Hindlimb muscle (tissue), 1 donor: Measurements from ENCODE around the gene TTLL13. TPM values are rescaled to one million over a fixed set of nuclear protein-coding genes. Genes with fewer than 3 reads are reported as not detected.
"Not testable (repeated sequence)": the region's sequence is repeated elsewhere in the genome, so short reads cannot be mapped to it uniquely, and the experiment has no call there.

Experiments used
- DNase-seq: peaks from one replicate; pipeline ENCODE4 v3.0.0-alpha.2; 2013
- polyA plus RNA-seq: library from polyadenylated mRNA; unstranded; fragments of 120-200 nt; gene quantifications from one replicate; pipeline ENCODE4 v1.2.1, GENCODE V29; 2013; ENCODE audit not compliant: insufficient read length

Gene TTLL13
- polyA plus RNA-seq, 1 donor: not detected

DNA sequence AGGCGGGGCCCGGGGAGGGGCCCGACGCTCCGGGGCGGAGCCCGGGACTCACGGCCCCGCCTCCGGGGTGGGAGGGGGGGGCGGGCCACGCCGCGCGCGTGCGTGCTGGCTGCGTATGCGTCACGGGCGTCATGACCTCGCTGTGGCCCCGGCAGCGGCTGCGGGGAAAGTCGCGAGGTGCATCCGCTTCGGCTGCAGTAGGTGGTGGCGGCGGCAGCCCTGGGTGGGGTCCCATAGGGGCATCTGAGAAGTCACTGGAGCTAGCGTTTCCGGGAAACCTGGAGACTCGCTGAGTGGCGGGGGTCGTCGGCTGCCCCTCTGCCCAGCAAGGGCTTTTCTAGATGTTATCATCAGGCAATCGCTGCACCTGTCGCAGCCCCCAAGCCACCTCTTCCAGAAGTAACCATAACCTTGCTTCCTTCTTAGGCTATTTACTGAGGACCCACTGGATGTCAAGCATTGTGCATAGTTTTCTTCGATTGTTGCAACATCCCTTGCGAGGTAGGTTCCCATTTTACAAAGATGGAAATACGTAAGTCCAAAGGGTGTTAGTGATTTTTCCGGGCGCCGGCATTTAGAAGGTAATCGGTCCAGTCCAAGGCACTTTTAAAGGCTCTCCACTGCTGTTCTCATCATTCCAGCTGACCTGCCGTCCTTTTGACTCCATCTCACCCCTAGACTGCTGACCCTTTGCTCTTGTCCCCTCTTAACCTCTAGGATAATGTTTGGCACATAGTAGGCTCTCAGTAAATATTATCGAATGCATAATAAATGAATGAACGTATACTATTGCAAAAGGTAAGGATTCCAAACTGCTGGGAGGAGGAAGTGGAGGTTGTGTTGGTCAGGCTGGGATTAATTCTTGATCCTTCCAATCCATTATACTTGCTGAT is 15.0 kb upstream of the TTLL13 start, which contains the start of gene GDPGP1:
Gene GDPGP1 (plus strand): TSS at position 114 of the 893 bp plus-strand sequence. CDS start 6,700 bp downstream, outside the sequence.
- no peak for DNase-seq

DNA sequence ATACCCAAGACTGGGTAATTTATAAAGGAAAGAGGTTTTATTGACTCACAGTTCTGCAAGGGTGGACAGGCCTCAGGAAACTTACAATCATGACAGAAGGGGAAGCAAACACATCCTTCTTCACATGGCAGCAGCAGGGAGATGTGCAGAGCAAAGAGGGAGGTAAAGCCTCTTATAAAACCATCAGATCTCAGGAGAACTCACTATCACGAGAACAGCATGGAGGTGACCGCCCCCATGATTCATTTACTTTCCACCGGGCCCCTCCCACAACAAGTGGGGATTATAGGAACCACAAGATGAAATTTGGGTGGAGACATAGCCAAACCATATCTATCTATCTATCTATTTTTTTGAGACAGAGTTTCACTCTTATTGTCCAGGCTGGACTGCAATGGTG is 10.0 kb upstream of the TTLL13 start:
- DNase-seq: no peak

DNA sequence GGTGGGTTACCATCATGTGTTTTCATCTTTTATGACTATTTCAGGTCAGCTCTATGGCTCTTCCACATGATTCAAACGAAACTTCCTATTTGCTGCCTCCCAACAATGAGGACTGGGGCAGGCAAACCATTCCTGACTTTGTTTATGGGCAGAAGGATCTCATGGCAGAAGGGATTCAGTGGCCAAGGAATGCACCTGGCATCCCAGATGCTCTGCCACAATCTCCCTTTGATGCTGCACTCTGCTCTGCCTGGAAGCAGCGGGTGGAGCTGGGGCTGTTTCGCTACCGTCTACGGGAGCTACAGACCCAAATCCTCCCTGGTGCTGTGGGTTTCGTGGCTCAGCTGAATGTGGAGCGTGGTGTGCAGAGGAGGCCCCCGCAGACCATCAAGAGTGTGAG is 8.5 kb upstream of the TTLL13 start:
- no peak for DNase-seq

DNA sequence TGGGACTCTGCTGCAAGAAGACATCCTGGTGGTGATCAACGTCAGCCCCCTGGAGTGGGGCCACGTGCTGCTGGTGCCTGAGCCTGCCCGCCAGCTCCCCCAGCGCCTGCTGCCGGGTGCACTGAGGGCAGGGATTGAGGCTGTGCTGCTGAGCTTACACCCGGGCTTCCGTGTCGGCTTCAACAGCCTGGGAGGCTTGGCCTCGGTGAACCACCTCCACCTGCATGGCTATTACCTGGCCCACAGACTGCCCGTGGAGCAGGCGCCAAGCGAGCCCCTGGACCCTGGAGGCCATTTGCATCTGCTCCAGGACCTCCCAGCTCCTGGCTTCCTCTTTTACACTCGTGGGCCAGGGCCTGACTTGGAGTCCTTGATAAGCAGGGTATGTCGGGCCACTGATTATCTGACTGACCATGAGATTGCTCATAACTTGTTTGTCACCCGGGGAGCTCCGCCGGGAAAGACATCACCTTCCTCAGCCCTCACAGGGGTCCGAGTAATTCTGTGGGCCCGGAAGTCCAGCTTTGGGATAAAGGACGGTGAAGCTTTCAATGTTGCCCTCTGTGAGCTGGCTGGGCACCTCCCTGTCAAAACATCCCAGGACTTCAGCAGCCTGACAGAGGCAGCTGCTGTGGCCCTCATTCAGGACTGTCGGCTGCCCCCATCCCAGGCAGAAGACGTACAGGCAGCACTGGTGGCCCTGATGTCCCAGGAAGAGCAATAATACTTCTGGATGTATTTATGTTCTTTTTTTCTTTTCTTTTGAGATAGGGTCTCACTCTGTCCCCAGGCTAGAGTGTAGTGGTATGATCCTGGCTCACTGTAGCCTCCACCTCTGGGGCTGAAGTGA is 7.8 kb upstream of the TTLL13 start:
- DNase-seq: no peak

DNA sequence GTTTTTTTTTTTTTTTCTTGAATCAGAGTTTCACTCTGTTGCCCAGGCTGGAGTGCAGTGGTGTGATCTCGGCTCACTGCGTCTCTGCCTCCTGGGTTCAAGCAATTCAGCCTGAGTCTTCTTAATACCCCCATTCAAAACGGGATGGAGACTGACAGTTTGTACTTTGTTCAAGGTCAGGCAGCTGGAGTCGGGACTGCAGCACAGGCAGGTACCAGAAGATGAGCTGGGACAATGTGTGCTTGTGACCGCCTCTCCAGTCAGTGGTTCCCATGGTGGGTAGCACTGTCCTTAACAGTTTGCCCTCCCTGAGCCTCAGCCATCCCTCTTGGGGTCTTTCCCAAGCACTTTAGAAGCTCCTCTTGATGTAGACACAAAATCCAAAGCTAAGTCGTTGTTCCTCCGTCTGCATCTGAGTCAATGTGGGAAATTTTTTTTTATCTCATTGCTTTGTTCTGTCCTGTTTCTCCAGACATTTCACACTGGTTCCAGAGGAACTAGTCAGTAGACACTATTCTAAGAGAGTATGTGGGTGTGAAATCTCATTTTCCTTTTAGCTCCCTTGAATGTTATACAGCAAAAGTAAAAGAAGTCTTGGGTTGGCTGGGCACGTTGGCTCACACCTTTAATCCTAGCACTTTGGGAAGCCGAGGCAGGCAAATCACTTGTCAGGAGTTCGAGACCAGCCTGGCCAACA is 5.3 kb upstream of the TTLL13 start:
- DNase-seq: no peak

DNA sequence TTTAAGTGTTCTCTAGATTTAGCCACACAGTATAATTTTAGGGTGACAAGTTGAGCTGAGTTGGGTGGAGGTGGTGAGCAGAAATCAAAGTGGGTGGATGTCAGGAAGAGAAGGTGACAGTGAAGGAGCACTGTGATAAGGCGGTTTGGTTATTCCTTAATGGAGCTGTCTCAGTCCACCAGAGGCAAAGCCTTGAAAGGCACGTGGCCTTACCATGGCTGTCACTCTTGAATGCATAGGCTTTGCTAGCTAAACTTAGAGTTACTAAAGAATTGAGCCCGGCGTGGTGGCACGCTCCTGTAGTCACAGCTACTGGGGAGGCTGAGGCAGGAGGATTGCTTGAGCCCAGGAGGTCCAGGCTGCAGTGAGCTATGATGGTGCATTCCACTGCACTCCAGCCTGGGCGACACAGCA is 560 bp upstream of the TTLL13 start:
- no peak for DNase-seq

DNA sequence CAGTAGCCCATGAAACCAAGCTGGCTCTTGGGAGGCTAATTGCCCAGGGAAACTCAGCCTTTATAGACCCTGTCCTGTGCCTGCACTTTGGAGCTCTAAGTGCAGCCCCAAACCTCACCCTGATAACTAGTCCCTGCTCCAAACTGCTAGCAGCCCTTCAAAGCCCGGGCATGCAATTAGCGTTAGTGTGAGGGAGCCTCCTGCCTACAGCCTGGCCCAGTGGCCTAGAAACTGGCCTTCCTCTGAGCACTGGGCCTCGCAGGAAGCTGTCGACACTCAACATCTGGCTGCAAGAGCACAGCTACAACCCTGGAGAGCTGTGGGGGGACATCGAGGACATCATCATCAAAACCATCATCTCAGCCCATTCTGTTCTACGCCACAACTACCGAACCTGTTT is 8.4 kb downstream of the TTLL13 start:
- no peak for DNase-seq

DNA sequence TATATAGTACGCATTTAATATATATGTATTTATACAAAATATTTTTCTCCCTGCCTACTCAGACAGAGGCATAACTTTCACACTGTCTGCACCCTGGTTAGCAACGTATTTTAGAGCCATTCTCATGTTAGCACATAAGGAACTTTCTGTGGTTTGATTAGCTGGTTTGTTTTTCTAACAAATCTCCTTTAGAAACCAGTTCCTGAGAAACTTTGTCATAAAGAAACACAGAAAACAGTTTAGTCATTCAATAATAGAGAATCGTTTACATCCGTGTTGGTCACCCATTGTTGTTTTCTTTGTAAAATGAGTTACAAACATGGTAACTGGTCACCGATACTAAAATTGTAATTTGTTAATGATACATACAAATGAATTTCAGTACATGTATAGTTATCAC is 10.2 kb downstream of the TTLL13 start:
- DNase-seq: no peak

DNA sequence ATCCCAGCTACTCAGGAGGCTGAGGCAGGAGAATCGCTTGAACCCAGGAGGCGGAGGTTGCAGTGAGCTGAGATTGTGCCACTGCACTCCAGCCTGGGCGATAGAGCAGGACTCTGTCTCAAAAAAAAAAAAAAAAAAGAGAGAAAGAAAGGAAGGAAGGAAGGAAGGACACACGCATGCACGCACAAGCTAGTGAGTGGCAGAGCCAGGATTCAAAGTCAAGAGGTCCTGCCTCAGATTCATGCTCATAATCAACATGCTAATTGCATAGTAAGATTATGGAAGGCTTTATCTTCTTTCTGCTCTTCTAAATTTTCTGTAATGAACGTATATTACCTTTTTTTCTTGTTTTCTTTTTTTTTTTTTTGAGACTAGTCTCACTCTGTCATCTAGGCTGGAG is 11.4 kb downstream of the TTLL13 start:
- not testable (repeated sequence) for DNase-seq

DNA sequence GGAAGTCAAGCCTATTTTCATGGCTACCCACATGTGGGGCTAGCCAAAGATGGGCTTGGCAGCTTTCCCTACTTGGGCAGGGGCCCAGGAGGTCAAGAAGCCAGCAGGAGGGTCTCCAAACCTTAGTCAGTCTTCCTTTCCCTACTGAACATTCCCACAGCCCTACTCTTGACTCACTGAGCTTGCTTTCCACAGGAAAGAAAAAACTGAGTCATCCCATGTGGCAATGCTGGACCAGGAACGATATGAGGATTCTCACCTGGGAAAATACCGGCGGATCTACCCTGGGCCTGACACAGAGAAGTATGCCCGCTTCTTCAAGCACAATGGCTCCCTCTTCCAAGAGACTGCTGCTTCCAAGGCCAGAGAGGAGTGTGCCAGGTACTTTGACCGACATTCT is 12.5 kb downstream of the TTLL13 start:
- no peak for DNase-seq

DNA sequence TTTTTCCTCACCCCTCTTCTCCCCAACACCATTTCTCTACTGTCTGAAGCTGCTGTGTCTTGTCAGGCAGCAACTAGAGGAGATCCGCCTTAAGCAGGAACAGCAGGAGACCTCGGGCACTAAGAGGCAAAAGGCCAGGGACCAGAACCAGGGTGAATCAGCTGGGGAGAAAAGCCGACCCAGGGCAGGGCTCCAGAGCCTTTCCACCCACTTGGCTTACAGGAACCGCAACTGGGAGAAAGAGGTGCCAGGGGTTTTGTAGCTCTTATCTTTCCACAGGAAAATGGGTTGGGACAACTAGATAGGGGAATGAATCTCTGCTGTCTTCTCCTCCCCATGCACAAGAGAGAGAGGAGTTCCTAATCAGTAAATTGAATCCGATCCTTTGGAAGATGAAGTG is 13.1 kb downstream of the TTLL13 start:
- no peak for DNase-seq

DNA sequence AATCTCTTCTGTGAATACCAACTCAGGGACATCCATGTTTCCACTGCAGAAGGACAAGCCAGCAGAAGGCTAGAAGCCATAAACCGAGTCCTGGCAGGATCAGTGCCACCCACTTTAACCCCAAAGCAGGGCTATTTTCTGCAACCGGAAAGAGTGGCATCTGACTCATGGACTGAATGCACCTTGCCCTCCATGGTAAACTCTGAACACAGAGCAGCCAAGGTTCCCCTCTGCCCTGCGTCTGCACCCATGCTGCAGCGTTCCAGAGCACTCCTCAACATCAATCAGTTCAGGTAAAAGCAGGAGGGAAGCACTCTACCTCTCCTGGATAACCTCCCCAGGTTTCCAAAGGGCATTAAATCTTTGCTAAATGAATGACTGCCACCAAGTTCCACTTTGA is 15.3 kb downstream of the TTLL13 start:
- no peak for DNase-seq

DNA sequence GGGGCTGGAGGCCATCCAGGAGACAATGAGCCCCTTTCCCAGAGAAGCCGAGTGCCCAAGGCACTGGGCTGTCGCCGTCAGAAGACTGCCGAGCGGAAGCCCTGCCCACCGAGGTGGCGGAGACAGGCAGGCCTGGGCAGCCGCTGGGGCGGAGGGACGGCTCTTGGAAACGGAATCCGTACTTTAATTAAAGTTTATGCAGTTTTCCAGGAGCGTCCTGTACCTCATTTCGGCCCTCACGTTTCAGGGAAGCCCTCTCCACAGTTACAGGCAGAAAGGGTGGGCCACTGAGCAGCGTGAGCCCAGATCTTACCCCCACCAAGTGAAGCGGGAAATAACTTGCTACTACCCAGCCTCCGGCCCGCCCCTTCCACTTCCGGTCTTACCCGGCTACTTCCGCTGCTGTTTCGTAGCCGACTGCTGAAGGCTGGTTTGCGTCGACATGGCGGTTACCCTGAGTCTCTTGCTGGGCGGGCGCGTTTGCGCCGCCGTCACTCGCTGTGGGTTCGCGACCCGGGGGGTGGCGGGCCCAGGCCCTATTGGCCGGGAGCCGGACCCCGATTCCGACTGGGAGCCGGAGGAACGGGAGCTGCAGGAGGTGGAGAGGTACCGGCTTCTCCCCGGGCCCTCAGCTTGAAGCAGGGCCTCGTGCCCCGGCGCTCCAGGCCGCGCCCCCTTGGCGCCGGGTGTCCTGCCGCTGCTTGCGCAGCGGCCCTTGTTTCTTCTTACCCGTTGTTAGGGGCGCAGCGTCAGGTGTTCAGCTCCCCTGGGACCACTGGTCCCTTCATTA is 16.1 kb downstream of the TTLL13 start, which contains the start of gene NGRN:
Gene NGRN (plus strand): TSS at position 402 of the 790 bp plus-strand sequence. CDS start 41 bp downstream, at position 443.
- DNase-seq: peak; percentile 93

DNA sequence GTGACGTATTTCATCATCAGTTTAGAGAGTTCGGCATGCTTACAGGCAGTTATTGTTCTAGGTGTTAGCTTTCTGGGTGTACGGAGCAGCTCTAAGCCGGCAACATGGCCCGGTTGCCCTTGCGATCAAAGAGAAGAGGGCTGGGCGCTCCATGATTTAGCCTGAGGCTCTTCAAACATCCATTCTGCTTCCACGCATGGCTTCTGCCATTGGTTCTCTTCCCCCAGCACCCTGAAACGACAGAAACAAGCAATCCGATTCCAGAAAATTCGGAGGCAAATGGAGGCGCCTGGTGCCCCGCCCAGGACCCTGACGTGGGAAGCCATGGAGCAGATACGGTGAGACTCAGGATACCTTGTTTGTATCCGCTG is 16.7 kb downstream of the TTLL13 start:
- no peak for DNase-seq

DNA sequence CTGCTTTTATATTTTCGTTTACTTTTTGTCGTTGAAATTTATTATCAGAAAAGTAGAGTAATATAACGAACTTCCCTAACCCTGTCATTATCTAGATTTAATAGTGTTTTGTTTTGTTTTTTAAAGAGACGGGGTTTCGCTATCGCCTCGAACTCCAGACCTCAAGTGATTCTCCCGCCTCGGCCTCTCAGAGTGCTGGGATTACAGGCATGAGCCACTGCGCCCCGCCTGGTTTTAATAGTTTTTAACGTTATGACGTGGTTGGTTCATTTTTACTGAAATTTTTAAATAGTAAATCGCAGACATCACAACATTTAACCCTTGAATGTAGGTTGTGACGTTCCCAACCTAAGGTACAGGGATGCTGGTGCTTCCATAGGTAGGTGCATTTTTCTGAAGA is 17.1 kb downstream of the TTLL13 start:
- DNase-seq: no peak

DNA sequence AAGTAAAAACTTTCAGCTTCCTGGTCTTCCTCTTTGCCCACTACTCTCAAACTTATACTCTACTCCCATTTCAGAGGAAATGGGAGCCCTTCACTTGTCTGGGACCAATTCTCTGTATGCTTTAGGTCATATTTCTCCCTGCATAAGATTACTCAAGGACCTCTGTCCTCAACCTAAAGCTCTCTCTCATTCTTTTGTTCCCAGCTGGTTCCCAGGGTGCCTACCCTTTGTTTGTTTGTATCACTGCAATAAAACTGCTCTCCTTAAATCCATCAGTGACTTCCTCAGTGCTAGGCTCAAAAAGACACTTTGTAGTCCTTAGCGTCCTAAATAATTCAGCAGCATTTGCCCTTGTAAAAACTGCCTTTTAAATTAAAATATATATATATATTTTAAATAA is 19.1 kb downstream of the TTLL13 start:
- DNase-seq: no peak

DNA sequence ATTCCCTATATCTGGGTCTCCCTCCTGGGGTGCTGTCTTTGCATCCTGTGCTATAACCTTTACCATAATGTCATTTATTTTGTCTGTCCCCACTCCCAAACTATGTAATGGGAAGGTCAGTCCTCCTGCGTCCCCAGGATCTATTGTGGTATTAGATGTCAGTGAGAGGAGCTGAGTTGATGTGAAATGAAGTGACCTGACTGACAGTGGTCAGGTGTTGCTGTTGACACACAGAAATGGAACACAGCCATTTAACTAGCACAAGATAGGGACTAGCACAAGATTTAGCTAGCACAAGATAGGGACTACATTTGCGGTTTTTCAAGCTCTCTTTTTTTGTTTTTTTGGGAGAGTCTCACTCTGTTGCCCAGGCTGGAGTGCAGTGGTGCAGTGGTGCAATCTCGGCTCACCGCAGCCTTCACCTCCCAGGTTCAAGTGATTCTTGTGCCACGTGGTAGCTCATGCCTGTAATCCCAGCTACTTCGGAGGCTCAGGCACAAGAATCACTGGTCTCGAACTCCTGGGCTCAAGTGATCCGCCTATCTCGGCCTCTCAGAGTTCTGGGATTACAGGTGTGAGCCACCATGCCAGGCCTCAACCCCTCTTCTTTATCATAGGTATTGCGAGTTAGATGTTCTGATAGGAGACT is 21.3 kb downstream of the TTLL13 start:
- DNase-seq: no peak

DNA sequence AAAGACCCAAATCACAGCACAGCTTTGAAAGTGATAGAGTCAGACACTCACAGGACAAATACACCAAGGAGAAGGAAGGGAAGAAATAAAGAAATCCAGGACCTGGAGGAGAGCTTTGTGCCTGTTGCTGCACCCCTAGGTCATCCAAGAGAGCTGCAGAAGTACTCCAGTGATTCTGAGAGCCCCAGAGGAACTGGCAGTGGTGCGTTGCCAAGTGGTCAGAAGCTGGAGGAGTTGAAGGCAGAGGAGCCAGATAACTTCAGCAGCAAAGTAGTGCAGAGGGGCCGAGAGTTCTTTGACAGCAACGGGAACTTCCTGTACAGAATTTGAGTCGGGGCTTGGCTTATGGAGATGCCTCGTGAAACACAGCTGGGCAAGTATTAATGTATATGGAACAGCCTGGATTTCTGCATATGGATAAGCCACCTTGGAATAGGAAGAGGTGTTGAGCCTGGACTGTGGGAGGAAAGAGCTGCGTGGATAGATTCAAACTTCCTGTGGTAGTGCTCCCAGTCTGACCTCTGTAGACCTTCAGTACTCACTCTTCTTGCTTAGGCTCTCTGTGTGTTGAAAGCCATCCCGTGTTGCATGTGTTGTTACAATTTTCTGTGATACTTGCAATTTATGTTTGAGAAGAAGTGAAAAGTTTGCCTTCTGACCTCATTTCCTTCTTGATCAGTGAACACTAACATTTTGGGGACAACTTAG is 22.3 kb downstream of the TTLL13 start:
- no peak for DNase-seq

DNA sequence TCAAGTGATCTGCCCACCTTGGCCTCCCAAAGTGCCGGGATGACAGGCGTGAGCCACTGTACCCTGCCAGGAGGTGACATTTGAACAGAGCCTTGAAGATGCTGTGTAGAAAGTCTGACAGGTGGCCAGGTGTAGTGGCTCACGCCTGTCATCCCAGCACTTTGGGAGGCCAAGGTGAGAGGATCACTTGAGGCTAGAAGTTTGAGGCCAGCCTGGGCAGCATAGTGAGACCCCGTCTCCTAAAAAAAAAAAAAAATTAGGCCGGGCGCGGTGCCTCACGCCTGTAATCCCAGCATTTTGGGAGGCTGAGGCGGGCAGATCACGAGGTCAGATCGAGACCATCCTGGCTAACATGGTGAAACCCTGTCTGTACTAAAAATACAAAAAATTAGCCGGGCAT is 29.1 kb downstream of the TTLL13 start:
- DNase-seq: not testable (repeated sequence)

DNA sequence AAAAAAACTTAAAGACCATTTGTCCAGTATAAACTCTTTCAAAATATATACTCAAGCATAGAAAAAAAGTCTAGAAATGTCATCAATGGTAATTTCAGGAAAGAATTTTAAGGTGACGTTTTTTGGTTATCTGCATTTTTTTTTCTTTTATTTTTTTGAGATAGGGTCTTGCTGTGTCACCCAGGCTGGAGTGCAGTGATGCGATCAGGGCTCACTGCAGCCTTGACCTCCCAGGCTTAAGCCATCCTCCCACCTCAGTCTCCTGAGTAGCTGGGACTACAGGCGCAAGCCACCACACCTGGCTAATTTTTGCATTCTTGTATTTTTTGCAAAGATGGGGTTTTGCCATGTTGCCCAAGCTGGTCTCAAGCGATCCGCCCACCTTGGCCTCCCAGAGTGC is 31.4 kb downstream of the TTLL13 start:
- not testable (repeated sequence) for DNase-seq

DNA sequence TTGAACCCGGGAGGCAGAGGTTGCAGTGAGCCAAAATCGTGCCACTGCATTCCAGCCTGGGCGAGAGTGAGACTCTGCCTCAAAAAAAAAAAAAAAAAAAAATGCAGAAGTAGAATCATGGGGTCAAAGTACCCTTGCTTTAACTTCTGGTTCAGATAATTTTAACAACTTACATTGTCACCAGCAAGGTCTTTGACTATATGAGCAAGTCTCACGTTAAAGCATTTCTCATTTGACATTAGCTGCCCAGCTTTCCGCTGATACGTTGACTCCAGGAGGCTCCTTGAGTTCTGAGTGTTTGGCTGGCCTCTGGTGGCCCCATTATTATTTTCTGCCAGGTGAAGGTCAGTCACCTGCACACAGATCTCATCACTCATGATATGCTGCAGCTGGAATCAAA is 32.3 kb downstream of the TTLL13 start:
- not testable (repeated sequence) for DNase-seq
